ENCODE data around the gene GDI1. TPM values are rescaled to one million over a fixed set of nuclear protein-coding genes. Genes with fewer than 3 reads are reported as not detected.
"Not testable (repeated sequence)": the region's sequence is repeated elsewhere in the genome, so short reads cannot be mapped to it uniquely, and the experiment has no call there.

The GDI1 gene
- total RNA-seq: 99.0 and 102 TPM in 2 replicates

GRCh38 chrX:154436983-154437752, at the start of gene GDI1:
Gene GDI1 (plus strand): TSS chrX:154437154. CDS start chrX:154437255, 101 bp downstream.
- intact Hi-C loops (cut with micrococcal nuclease): loop anchor here (1.0 to 5.0 kb wide), 3 partner anchors 9 to 66 kb away; partner anchors contain the start of genes ATP6AP1 and RPL10

DNA sequence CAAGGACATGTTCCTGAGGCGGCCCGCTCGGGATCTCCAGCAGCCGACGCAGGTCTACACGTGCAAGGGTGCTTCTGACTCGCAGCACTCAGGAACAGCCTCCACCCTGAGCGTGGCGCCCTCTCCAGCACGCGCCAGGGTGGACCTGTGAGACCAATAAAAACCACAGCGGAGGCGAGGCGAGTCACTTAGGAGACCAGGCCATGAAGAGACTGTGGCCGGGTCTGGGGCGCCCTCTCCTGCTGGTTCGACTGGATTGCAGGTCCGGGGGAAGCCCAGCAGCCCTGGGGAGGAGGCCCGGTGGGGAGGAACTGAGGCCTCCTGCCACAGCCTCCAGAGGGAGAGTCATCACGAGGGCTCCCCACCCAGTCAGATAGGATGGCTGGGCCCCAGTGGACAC, 48.9 kb upstream of the GDI1 start:
- intact Hi-C loops (cut with micrococcal nuclease): not testable (repeated sequence)

- intact Hi-C loops (cut with micrococcal nuclease): not testable (repeated sequence)
Observed at GRCh38 chrX:154388649-154389048, 48.3 kb upstream of the GDI1 start.

GRCh38 chrX:154389812-154390747, 46.9 kb upstream of the GDI1 start:
- intact Hi-C loops (cut with micrococcal nuclease): not testable (repeated sequence)

DNA sequence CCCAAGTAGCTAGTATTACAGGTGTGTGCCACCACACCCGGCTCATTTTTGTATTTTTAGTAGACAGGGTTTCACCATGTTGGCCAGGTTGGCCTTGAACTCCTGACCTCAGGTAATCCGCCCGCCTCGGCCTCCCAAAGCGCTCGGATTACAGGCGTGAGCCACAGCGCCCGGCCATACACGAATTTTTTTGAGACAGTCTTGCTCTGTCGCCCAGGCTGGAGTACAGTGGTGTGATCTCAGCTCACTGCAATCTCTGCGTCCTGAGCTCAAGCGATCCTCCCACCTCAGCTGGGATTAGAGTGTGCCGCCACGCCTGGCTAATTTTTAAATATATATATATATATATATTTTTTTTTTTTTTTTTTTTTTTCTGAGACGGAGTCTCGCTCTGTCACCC, 40.6 kb upstream of the GDI1 start:
- intact Hi-C loops (cut with micrococcal nuclease): loop anchor here (5.0 kb wide), 3 partner anchors 41 to 121 kb away; partner anchors contain the start of genes FAM3A, GDI1 and SLC10A3

GRCh38 chrX:154396973-154397887, 39.7 kb upstream of the GDI1 start:
- intact Hi-C loops (cut with micrococcal nuclease): loop anchor here (5.0 kb wide), 3 partner anchors 40 to 120 kb away; partner anchors contain the start of genes FAM3A, GDI1 and SLC10A3

DNA sequence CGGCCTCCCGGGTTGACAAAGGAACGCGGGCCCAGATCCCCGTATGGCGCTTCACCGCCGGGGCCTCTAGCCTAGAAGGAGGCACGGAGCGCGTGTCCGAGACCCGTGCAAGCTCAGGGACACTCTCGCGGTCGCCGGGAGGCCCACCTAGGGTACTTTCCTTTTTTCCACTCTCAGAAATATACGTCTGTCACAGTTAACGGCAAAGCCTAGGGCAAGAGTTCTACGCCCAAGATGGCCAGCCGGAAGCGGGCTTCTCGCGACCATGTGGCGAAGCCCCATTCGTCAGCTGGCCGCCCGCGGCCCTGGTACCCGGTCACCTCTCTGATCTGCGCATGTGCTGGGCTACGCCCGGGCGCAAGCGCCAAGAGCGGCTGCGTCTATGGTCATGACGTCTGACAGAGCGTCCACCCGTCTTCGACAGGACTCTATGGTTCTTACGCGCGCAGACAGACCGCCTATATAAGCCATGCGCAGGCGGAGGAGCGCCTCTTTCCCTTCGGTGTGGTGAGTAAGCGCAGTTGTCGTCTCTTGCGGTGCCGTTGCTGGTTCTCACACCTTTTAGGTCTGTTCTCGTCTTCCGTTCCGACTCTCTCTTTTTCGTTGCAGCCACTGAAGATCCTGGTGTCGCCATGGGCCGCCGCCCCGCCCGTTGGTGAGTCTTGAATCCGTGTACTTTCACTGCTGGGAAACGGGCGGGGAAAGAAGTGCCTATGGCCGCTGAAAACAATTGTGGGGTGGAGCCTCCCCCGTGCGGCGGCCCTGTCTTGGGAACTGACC, 38.9 kb upstream of the GDI1 start, which contains the start of gene RPL10:
Gene RPL10, plus strand, starts transcription at position 490 of the 780 bp plus-strand sequence. Its CDS starts 143 bp downstream, at position 633.
- intact Hi-C loops (cut with micrococcal nuclease): loop anchor here (5.0 kb wide), 3 partner anchors 39 to 119 kb away; partner anchors contain the start of genes FAM3A, GDI1 and SLC10A3

GRCh38 chrX:154398668-154399526, 38.1 kb upstream of the GDI1 start:
- intact Hi-C loops (cut with micrococcal nuclease): loop anchor here (5.0 kb wide), 3 partner anchors 38 to 118 kb away; partner anchors contain the start of genes FAM3A, GDI1 and SLC10A3

- intact Hi-C loops (cut with micrococcal nuclease): loop anchor here (5.0 kb wide), 3 partner anchors 38 to 118 kb away; partner anchors contain the start of genes FAM3A, GDI1 and SLC10A3
Observed at GRCh38 chrX:154399527-154400368, 37.2 kb upstream of the GDI1 start.

DNA sequence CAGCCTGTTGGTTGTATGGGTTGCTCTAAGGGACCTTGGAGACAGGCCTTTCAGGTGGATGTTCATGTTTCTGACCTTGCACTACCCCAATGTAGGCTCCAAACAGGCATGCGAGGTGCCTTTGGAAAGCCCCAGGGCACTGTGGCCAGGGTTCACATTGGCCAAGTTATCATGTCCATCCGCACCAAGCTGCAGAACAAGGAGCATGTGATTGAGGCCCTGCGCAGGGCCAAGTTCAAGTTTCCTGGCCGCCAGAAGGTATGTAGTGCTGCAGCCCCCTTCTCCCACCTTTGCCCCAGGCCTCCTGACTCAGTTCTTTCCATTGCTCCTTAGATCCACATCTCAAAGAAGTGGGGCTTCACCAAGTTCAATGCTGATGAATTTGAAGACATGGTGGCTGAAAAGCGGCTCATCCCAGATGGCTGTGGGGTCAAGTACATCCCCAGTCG, 36.6 kb upstream of the GDI1 start:
- intact Hi-C loops (cut with micrococcal nuclease): not testable (repeated sequence)

GRCh38 chrX:154401045-154401799, 35.7 kb upstream of the GDI1 start:
- intact Hi-C loops (cut with micrococcal nuclease): no loop called here

DNA sequence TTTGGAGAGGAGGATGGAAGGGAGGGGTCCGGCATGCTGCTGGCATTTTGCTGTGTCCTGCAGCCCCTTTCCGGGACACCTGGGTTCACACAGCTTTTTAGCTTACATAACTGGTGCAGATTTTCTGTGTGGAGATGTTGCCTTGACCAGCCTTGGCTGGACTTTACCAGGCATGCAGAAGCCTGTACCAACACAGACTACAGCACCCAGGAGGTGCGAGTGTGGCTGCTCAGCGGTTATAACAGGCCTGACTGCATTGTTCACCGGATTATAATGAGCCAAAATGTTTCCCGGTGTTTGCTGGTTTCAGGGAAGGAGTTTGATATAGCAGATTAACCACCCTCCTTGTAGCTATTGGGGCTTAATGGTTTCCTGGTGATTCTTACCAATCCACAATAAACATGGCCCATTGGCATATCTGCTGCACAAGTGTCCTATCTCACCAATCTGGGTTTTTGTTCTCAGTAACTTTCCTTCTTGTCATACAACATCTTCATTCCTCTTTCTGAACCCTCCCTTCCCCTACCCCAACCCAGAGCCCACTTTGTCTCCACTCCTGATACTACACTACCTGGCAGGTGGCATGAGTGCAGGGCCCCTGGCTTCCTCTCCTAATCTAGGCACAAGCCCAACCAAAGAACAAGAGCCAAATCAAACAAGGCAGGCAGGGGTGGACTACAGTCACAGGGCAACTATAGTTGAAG, 34.9 kb upstream of the GDI1 start:
- intact Hi-C loops (cut with micrococcal nuclease): no loop called here

DNA sequence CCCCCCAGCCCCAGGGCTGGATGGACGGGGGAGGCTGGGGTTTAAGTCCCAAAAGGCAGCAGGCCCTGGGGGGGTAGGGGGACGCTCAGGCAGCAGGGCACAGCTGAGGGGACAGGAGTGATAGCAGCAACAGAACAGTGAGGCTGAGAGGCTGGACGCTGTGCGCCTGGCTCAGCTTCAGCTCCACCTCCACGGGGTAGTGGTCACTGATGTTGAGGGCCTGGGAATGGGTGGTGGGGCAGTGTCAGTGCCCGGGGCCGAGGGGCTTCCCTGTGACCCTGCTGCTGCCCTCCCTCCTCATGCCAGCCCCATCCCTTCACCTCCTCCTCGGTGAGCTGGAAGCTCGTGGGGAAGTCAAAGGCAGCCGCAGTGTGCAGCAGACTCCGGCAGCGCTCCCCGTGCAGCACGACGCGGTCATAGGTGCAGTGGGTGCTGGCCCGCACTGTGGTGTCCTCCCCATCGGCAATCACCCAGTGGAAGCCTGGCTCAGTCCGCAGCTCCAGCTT, 34.3 kb upstream of the GDI1 start:
- intact Hi-C loops (cut with micrococcal nuclease): no loop called here

GRCh38 chrX:154403192-154403591, 33.8 kb upstream of the GDI1 start:
- intact Hi-C loops (cut with micrococcal nuclease): no loop called here

DNA sequence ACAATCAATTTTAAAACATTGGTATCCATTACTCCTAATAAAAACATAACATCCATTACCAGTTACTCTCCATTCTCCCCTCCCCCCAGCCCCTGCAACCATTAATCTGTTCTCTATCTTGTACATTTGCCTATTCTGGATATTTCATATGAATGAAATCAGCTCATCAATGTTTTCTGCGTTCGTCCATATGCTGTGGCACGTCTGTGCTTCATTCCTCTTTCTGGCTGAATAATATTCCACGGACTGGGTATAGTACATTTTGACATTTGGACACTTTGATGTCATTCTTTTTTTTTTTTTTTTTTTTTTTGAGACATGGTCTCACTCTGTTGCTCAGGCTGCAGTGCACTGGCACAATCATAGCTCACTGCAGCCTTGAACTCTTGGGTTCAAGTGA, 33.1 kb upstream of the GDI1 start:
- intact Hi-C loops (cut with micrococcal nuclease): no loop called here

DNA sequence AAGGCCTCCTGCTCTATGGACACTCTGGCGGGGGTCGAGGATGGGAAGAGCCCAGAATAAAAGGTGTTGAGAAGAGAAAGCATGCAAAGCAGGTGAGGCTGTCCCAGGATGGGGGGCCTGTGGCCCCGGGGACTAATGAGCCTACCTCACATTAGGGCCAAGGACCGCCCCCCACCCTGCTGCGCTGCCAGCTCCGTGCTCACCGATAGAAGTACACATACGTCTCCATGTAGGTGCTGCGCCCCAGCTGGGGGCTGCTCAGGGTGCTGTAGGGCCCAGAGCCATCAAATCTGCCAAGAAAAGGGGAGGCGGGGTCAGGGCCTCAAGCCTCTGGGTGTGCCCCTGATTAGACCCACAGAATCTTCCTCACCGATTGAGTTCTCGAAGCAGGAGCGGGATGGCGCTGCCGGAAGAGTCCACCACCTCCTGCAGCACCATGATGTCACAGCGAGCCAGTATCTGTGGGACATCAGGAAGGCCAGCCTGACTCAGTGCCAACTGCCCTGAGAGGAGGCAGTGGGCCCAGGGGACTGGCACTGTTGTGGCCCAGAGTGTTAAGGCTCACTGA, 32.2 kb upstream of the GDI1 start:
- intact Hi-C loops (cut with micrococcal nuclease): no loop called here
